Measurements from ENCODE around the gene CCDC180.
"Not testable (repeated sequence)": the region's sequence is repeated elsewhere in the genome, so short reads cannot be mapped to it uniquely, and the experiment has no call there.

CCDC180 gene

GRCh38 chr9:97307500-97308163, at the start of gene CCDC180:
Gene CCDC180 (plus strand): TSS chr9:97307659. CDS start chr9:97308064, 405 bp downstream.
- DNase-seq (ENCODE audit: low read depth in 2 of 2), result no peak

DNA sequence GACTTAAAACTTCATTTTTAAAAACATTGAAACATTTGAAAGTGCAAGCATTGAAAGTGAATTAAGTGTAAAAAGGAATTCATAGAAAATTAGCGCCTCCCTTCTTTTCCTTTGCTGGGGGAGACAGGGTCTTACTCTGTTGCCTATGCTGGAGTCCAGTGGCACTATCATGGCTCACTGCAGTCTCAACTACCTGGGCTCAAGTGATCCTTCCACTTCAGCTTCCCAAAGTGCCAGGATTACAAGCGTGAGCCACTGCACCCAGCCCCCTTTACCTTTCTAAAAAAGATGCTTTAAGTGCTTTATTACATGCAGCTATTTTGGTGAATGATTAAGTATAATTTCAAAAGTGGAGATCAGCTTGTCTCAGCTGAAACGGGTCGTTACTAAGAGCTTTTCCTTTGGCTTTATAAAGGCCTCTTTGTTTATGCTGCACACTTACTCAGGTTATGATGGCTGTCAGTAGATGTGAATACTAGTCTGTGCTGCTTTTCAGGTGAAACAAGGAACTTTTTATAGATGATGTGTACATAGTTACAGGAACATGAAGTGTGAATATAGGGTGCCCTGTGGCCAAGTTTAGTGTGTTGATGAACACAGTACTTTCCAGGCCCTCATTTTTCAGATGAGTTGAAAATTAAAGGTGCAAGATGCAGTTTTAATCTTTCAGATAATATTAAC, 47.5 kb upstream of the CCDC180 start:
- not testable (repeated sequence) for DNase-seq (ENCODE audit: low read depth in 2 of 2)

- DNase-seq (ENCODE audit: low read depth in 2 of 2), result no peak
Observed at GRCh38 chr9:97271292-97271691, 36.2 kb upstream of the CCDC180 start.

DNA sequence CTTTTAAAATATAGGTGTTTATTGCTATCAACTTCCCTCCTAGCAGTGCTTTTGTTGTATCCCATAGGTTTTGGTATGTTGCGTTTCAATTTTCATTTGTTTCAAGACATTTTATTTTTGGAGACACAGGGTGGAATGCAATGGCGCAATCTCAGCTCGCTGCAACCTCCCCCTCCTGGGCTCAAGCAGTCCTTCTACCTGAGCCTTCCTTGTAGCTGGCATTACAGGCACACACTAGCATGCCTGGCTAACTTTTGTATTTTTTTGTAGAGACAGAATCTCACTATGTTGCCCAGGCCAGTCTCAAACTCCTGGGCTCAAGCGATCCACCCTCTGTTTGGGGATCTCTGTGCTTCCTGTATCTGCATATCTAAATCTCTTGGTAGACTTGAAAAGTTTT, 35.4 kb upstream of the CCDC180 start:
- DNase-seq (ENCODE audit: low read depth in 2 of 2), result no peak

DNA sequence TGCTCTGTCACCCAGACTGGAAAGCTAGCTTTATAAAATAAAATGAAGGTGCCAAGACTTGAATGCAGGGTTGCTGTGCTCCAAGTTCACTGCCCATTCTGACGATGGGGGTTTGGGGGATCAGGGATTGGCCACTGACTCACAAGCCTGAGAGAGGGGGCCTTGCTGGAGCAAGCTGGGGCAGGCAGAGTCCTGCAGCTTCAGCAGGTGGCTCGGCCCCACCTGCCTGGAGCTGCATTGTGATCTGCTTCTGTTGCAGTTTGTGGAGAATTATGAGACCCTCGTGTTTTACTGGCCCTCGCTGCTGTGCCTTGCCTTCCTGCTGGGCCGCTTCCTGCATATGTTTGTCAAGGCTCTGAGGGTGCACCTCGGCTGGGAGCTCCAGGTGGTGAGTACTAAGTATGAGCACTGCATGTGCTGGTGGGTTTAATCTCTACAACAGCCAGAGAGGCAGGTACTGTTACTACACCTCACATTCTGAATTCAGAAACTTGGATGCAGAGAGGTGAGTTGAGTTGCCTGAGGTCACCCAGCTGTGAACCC, 31.1 kb upstream of the CCDC180 start:
- DNase-seq (ENCODE audit: low read depth in 2 of 2), result no peak

DNA sequence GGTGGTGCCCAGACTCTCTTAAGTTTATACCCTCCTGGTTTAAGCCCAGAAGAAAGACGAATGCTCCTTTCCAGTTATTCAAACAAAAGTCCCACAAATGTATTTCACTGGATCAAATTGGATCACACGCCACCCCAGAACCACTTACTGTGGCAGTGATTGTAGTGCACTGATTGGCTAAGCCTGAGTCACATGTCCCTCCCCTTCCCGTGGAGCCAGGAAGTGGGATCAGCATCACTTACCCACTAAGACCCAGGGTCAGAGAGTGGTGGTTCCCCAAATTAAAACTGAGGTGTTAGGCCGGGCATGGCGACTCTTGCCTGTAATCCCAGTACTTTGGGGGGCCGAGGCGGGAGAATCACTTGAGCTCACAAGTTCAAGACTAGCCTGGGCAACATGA, 29.5 kb upstream of the CCDC180 start:
- no peak for DNase-seq (ENCODE audit: low read depth in 2 of 2)

DNA sequence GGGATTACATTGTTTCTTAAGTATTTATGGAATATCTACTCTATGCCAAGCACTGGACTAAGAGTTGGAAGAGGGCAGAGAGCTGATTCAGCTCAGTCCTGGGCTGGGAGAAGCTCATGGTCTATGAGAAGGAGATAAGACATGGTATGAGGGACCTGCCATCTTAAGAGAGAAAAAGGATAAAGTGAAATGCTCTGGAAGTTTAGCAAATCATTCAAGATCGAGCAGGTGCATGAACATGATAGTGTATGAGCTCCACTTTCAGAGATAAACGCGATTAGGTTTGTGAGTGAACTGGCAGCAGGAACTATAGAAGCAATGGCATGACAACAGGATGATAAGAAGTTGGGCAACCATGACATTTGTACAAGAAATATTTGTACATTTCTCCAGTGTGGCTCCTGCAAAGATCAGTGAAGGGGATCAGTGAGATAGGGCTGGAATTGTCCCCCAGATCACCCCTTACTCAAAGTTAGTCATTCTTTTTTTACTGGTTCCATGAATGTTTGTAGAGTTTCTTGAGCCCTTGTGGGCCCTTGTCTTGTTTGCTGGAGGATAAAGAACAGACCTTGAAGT, 26.6 kb upstream of the CCDC180 start:
- no peak for DNase-seq (ENCODE audit: low read depth in 2 of 2)

DNA sequence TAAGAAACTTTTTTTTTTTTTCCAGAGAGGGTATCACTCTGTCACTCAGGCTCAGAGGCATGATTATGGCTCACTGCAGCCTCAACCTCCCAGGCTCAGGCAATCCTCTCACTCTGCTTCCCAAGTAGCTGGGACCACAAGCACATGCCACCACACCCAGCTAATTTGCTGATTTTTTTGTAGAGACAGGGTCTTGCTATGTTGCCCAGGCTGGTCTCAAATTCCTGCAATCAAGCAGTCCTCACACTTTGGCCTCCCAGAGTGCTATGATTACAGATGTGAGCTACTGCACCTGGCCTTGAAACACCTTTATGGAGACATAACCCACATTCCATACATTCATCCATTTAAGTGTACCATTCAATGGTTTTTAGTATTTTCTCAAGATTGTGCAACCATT, 23.7 kb upstream of the CCDC180 start:
- DNase-seq (ENCODE audit: low read depth in 2 of 2), result no peak

DNA sequence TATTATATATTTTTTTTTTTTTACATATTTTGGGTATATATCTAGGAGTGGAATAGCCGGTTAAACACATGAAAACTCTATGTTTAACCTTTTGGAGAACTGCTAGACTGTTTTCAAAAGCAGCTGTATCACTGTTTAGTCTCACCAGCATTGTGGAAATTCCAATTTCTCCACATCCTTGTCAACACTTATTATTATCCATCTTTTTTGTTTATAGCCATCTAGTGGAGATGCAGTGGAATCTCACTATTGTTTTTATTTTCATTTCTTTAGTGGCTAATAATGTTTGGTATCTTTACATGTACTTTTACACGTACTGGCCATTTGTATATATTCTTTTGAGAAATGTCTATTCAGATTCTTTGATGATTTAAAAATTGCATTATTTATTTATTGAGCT, 22.7 kb upstream of the CCDC180 start:
- no peak for DNase-seq (ENCODE audit: low read depth in 2 of 2)

DNA sequence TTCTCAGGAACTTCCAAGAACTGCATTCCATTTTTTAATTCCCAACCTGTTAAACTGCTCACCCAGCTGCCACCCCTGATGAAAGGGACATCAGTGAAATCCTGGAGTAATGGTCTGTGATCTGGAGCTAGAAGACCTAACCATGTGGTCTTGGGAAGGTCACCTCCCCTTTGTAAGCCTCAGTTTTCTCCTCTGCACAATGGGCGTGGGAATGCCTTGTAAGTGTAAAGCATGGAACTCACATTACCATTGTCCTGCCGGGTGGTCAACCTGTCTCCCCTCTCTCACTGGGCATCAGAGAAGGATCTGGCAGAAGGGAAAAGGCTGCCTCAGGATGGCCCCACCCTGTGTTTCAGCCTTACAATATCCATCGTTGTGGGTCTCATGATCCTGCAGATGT, 15.3 kb upstream of the CCDC180 start:
- DNase-seq (ENCODE audit: low read depth in 2 of 2), result no peak

GRCh38 chr9:97293207-97293721, 14.2 kb upstream of the CCDC180 start:
- DNase-seq (ENCODE audit: low read depth in 2 of 2), result no peak

DNA sequence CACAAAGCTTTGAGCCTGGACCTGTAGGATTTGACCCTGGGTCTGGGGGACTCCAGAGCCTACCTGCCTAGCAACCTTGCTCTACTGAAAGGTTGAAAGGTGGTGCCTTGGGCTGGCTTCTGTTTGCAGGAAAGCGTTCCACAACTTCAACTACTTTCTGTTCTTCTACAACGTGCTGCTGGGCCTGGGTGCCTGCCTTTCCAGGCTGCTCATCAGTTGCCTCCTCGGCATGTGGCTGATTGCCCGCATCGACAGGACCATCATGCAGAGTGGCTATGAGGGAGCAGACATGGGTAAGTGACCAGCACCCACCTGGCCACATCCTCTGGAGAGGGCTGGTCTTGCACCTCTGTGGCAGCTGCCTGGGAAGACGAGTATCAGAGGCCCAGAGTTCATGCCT, 13.6 kb upstream of the CCDC180 start:
- no peak for DNase-seq (ENCODE audit: low read depth in 2 of 2)

DNA sequence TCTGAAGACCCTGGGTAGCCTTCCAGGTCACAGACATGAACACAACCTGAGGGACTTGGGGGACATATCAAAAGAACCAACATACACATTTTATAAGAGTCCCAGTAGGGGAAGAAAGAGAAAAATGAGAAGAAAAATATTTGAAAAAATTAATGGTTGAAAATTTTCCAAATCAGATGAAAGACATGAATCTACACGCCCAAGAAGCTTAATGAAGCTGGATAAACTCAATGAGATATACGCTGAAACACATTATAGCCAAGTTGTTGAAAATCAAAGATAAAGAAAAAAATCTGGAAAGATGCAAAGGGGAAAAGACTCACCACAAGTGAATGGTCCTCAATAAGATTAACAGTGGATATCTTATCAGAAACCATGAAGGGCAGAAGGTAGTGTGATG, 9.6 kb upstream of the CCDC180 start:
- no peak for DNase-seq (ENCODE audit: low read depth in 2 of 2)

DNA sequence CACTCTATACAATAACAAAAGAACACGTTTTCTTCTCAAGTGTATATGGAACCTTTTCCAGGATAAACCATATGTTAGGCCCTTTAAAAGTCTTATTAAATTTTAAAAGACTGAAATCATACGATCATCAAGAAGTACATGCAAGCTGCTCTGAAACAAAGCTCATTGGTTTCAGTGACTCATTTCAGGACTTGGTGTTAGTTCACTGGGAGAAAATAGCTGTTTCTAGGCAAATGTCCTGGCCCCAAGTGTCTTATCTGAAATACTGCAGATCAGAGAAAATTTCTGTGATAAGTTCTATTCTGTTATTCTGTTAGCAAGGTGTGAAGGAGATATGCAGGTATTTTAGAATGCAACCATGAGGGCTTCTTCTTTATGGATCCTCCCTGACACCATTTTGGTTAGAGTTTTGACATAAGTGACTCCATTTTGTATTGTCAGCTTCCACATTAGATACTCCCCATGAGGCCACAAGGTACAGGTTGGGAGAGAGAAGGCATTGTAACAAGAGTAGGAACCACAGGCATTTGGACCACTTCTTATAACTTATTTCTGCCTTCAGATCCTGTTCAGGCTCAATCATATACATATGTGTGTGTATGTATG, 7.5 kb upstream of the CCDC180 start:
- no peak for DNase-seq (ENCODE audit: low read depth in 2 of 2)

GRCh38 chr9:97300586-97300985, 6.9 kb upstream of the CCDC180 start:
- DNase-seq (ENCODE audit: low read depth in 2 of 2), result no peak

- no peak for DNase-seq (ENCODE audit: low read depth in 2 of 2)
Observed at GRCh38 chr9:97301974-97302373, 5.5 kb upstream of the CCDC180 start.

DNA sequence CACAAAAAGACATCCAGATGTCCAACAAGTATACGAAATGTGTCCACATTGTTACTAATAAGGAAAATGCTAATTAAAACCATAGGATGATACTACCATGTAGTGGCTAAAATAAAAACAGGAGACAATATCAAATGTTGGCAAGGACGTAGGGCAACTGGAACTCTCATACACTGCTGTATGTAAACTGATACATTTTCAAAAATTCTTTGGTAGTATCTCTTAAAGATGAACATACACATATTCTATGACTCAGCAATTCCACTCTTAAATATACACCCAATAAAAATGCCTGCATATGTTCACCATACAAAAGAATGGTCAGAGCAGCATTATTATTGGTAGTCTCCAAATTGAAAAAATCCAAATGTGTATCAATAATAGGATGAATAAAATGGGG, 2.9 kb upstream of the CCDC180 start:
- DNase-seq (ENCODE audit: low read depth in 2 of 2), result no peak

DNA sequence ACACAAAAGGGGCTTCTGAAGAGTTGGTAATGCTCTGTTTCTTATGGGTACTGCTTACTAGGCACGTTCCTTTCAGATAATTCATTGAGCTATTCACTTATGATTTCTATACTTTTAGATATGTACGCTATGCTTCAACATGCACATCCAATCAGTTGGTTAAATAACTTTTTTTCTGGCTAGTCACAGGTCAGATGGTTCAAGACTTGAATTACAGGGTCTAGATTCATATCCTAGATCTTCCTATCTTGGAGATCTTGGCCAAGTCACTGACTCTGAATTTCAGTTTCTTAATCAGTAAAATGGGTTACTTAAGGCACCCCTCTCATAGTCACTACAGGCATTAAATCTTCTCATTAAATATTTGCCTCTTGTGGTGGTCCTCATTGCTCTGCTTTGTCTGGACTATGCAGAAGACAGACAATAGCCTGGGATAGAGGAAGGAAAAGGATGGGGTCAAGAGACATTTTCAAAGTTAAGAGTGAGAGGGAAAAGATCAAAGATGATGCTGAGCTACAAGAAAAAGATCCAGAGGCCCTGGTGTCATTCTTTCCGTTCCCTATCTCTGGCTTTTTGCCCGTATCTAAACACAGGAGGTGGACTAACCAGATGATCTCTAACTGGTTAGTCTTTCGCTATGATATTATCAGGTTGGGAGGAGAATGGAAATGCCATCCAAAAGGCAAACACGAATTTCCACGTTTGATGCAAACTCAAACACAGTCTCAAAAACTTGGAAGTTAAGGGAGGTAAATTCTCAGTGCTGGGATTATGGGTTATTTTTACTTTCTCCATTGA, 1.8 kb upstream of the CCDC180 start:
- DNase-seq (ENCODE audit: low read depth in 2 of 2), result no peak

- DNase-seq (ENCODE audit: low read depth in 2 of 2), result peak in 1 of 2 experiments; percentile 13
Observed at GRCh38 chr9:97307091-97307490, 368 bp upstream of the CCDC180 start.

DNA sequence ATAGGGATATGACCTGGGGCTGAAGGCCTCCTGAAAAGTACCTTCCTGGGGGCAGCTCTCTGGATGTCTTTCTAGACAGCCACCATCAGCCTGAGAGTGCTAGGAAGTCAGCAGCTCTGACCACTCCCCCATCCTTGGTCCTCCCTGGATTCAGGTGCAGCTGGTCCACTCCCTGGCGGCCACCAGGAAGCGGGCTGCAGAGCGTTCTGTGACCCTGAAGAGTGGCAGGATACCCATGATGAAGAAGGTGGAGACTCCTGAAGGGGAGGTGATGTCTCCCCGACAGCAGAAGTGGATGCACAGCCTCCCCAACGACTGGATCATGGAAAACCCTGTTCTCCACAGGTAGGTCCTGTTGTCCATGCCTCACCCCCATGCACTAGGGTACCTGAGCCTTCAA, 1.8 kb downstream of the CCDC180 start:
- DNase-seq (ENCODE audit: low read depth in 2 of 2), result no peak

- no peak for DNase-seq (ENCODE audit: low read depth in 2 of 2)
Observed at GRCh38 chr9:97310023-97310422, 2.6 kb downstream of the CCDC180 start.

DNA sequence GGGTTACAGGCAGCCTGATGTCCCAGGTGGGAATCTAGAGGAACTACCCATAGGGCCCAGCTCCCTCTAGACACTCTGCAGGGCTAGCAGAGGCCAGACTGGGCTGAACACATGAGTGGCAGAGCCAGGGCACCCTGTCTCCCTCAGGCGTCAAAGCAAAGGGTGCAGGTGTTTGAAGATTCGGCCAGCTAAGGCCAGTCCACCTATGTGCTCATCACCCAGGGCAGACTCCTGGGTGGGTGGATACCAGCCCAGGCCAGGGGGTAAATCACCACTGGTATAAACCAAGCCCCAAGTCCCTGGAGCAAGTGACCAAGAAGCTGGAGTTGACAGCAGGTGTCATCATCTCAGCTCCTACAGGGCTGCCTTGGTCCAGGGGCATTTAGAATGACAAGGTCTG, 3.4 kb downstream of the CCDC180 start:
- no peak for DNase-seq (ENCODE audit: low read depth in 2 of 2)

All from stimulated activated CD4-positive, alpha-beta T cell treated with anti-CD3 and anti-CD28 coated beads, Interleukin-12 subunit alpha, Interleukin-12 subunit beta, amount 100 ng/mL, for 24 hours (primary cell).